H1 (cell line): ENCODE measurements around the gene CACNA2D4. TPM values are rescaled to one million over a fixed set of nuclear protein-coding genes. Genes with fewer than 3 reads are reported as not detected.

Experiments used
- CTCF ChIA-PET: fragments of 300-600 bp; sonication (Branson Sonifier 250); formaldehyde crosslinking; loops from one replicate; lab custom pipeline; 2021; ENCODE audit not compliant: partially characterized antibody; lab: Charles Lee
- POLR2A ChIA-PET: fragments of 300-600 bp; sonication (Branson Sonifier 250); formaldehyde crosslinking; loops from one replicate; lab custom pipeline; 2021; ENCODE audit warnings: inconsistent platforms; ENCODE audit not compliant: partially characterized antibody; lab: Charles Lee
- DNase-seq, 2 experiments: peaks; one replicate each; pipeline versions ENCODE4 v3.0.0 to v3.0.0-alpha.2; 2010 to 2022; ENCODE audit warnings: low spot score in 2 of 2, low read depth in 1 of 2, mixed read lengths in 1 of 2
- FAIRE-seq: peaks from 2 replicates; lab custom pipeline; 2011; peaks lifted over from hg19 to GRCh38; lab: Jason Lieb, UNC
- H2AFZ ChIP-seq: 2 replicates; pipeline ENCODE4 v1.8.1; 2012; ENCODE audit warnings: low read length, inconsistent platforms
- H2AK5ac ChIP-seq: 2 replicates; pipeline ENCODE4 v1.6.1; 2013; ENCODE audit warnings: low read depth, low read length
- H2BK120ac ChIP-seq: replicated peaks from 2 replicates; pipeline ENCODE3; 2013; ENCODE audit warnings: low read depth, low read length, inconsistent platforms
- H2BK12ac ChIP-seq: 2 replicates; pipeline ENCODE4 v1.6.1; 2013; ENCODE audit warnings: low read depth, low read length
- H2BK15ac ChIP-seq: 2 replicates; pipeline ENCODE4 v1.6.1; 2013; ENCODE audit warnings: low read length
- H2BK20ac ChIP-seq: 2 replicates; pipeline ENCODE4 v1.6.1; 2013; ENCODE audit warnings: low read length
- H2BK5ac ChIP-seq: 2 replicates; pipeline ENCODE4 v1.6.1; 2013; ENCODE audit warnings: low read depth, low read length
- H3K14ac ChIP-seq: 2 replicates; pipeline ENCODE4 v1.6.1; 2013; ENCODE audit warnings: inconsistent platforms; ENCODE audit not compliant: insufficient read length
- H3K18ac ChIP-seq: 2 replicates; pipeline ENCODE4 v1.6.1; 2013; ENCODE audit warnings: low read length; ENCODE audit errors: extremely low read depth
- H3K23ac ChIP-seq: 2 replicates; pipeline ENCODE4 v1.6.1; 2013; ENCODE audit warnings: inconsistent platforms; ENCODE audit not compliant: insufficient read length
- H3K23me2 ChIP-seq: 2 replicates; pipeline ENCODE4 v1.6.1; 2013; ENCODE audit warnings: low read depth, low read length
- H3K27ac ChIP-seq: 2 replicates; pipeline ENCODE4 v1.6.1; 2011; ENCODE audit warnings: low read depth, low read length, inconsistent platforms
- H3K27me3 ChIP-seq, 4 experiments: replicated peaks in 1 of 4; 1 replicate in 1 of 4; 2 replicates in 3 of 4; pipeline versions ENCODE4 v1.6.1 to v1.8.1; 2011 to 2013; ENCODE audit warnings: low read length in 3 of 4, mild to moderate bottlenecking in 3 of 4, inconsistent platforms in 2 of 4, mixed read lengths in 2 of 4, moderate library complexity in 1 of 4; ENCODE audit not compliant: control insufficient read depth in 3 of 4, insufficient read depth in 3 of 4; ENCODE audit errors: extremely low read depth in 1 of 4
- H3K36me3 ChIP-seq, 4 experiments: 2 replicates each; pipeline versions ENCODE4 v1.6.1 to v1.8.1; 2011 to 2013; ENCODE audit warnings: mild to moderate bottlenecking in 4 of 4, low read length in 3 of 4, moderate library complexity in 2 of 4, control low read depth in 1 of 4, inconsistent platforms in 1 of 4; ENCODE audit not compliant: insufficient read depth in 4 of 4, control insufficient read depth in 2 of 4
- H3K4ac ChIP-seq: replicated peaks from 2 replicates; pipeline ENCODE3; 2013; ENCODE audit warnings: low read length, low read depth, mixed read lengths, inconsistent platforms; ENCODE audit not compliant: insufficient read length
- H3K4me1 ChIP-seq, 4 experiments: replicated peaks in 1 of 4; 1 replicate in 1 of 4; 2 replicates in 3 of 4; pipeline versions ENCODE4 v1.6.1 to v1.8.1; 2011 to 2013; ENCODE audit warnings: low read length in 3 of 4, inconsistent platforms in 2 of 4, mixed read lengths in 1 of 4; ENCODE audit not compliant: insufficient read depth in 4 of 4, control insufficient read depth in 3 of 4
- H3K4me2 ChIP-seq, 2 experiments: 2 replicates each; pipeline versions ENCODE4 v1.6.1 to v1.8.1; 2011 to 2013; ENCODE audit warnings: low read depth in 2 of 2, low read length in 2 of 2, control low read depth in 1 of 2, inconsistent platforms in 1 of 2, mild to moderate bottlenecking in 1 of 2; ENCODE audit not compliant: insufficient read depth in 1 of 2
- H3K4me3 ChIP-seq, 4 experiments: fragments of 200-600, 300-600 bp in 1 of 4; sonication (generic), shearing (Covaris generic), sonication (Bioruptor Twin) in 1 of 4; 2 replicates each; pipeline versions ENCODE4 v1.5.1 to v1.8.1; 2011 to 2016; ENCODE audit warnings: low read length in 4 of 4, low read depth in 3 of 4, control low read depth in 2 of 4, inconsistent platforms in 2 of 4, mild to moderate bottlenecking in 2 of 4, mixed read lengths in 1 of 4, moderate library complexity in 1 of 4; ENCODE audit not compliant: insufficient read depth in 2 of 4; ENCODE audit errors: extremely low read depth in 1 of 4
- H3K56ac ChIP-seq: replicated peaks from 2 replicates; pipeline ENCODE3; 2013; ENCODE audit warnings: low read depth, mild to moderate bottlenecking, mixed read lengths, low read length, inconsistent platforms; ENCODE audit not compliant: insufficient read length
- H3K79me1 ChIP-seq: 2 replicates; pipeline ENCODE4 v1.6.1; 2013; ENCODE audit warnings: low read depth, low read length, control low read depth
- H3K79me2 ChIP-seq, 2 experiments: 2 replicates each; pipeline versions ENCODE4 v1.6.1 to v1.8.1; 2012 to 2013; ENCODE audit warnings: low read length in 2 of 2, mild to moderate bottlenecking in 2 of 2, inconsistent platforms in 1 of 2; ENCODE audit not compliant: insufficient read depth in 2 of 2, control insufficient read depth in 1 of 2
- H3K9ac ChIP-seq, 4 experiments: replicated peaks in 1 of 4; 1 replicate in 1 of 4; 2 replicates in 3 of 4; pipeline versions ENCODE4 v1.6.1 to v1.8.1; 2011 to 2013; ENCODE audit warnings: low read depth in 3 of 4, low read length in 3 of 4, control low read depth in 2 of 4, mild to moderate bottlenecking in 2 of 4, moderate library complexity in 2 of 4, inconsistent platforms in 1 of 4; ENCODE audit errors: extremely low read depth in 1 of 4
- H3K9me3 ChIP-seq, 2 experiments: 2 replicates each; pipeline versions ENCODE4 v1.6.1 to v1.8.1; 2012 to 2013; ENCODE audit warnings: mild to moderate bottlenecking in 2 of 2, moderate library complexity in 2 of 2, control low read depth in 1 of 2, inconsistent platforms in 1 of 2, low read depth in 1 of 2, low read length in 1 of 2, mixed read lengths in 1 of 2; ENCODE audit not compliant: insufficient read depth in 2 of 2
- H4K20me1 ChIP-seq, 2 experiments: replicated peaks in 1 of 2; 2 replicates each; pipeline versions ENCODE3 to v1.8.1; 2011 to 2013; ENCODE audit warnings: inconsistent platforms in 2 of 2, low read length in 2 of 2, mild to moderate bottlenecking in 1 of 2; ENCODE audit not compliant: insufficient read depth in 2 of 2, control insufficient read depth in 1 of 2
- H4K5ac ChIP-seq: 2 replicates; pipeline ENCODE4 v1.6.1; 2013; ENCODE audit warnings: low read length, low read depth, mixed read lengths, inconsistent platforms; ENCODE audit not compliant: insufficient read length
- H4K8ac ChIP-seq: 2 replicates; pipeline ENCODE4 v1.8.0; 2013; ENCODE audit warnings: mild to moderate bottlenecking, moderate library complexity, low read length, inconsistent platforms; ENCODE audit not compliant: insufficient read depth; ENCODE audit errors: extremely low read depth
- H4K91ac ChIP-seq: replicated peaks from 2 replicates; pipeline ENCODE3; 2013; ENCODE audit warnings: low read length, mixed read lengths, inconsistent platforms; ENCODE audit not compliant: insufficient read length
- ATF3 ChIP-seq: IDR thresholded peaks from 2 replicates; pipeline ENCODE4 v1.6.1; 2011; ENCODE audit warnings: low read depth, mild to moderate bottlenecking, low read length; ENCODE audit not compliant: insufficient read depth
- CEBPB ChIP-seq: IDR thresholded peaks from 2 replicates; pipeline ENCODE4 v1.6.1; 2012; ENCODE audit warnings: low read depth, low read length
- FOSL1 ChIP-seq: IDR thresholded peaks from 2 replicates; pipeline ENCODE4 v1.6.1; 2011; ENCODE audit warnings: mild to moderate bottlenecking, low read depth, low read length, moderate library complexity; ENCODE audit not compliant: insufficient read depth
- JUND ChIP-seq: IDR thresholded peaks from 2 replicates; pipeline ENCODE4 v1.6.1; 2011; ENCODE audit warnings: mild to moderate bottlenecking, improper control_type of control experiment, low read length
- WGBS, 2 experiments: shearing (Covaris generic) in 1 of 2; methylation state at CpG; one replicate each; pipeline versions ENCODE4 v1.1.6 to v1.1.7; 2013 to 2015; ENCODE audit warnings: low lambda C conversion rate in 2 of 2, mixed read lengths in 2 of 2, inconsistent platforms in 1 of 2, low coverage in 1 of 2, missing lambda C conversion rate in 1 of 2; ENCODE audit not compliant: insufficient replicate concordance in 2 of 2, insufficient coverage in 1 of 2, insufficient read length in 1 of 2; ENCODE audit errors: extremely low coverage in 1 of 2, missing lambda C conversion rate in 1 of 2; 5-methylcytosine and 5-hydroxymethylcytosine counted together
- polyA plus RNA-seq, 7 experiments: library from polyadenylated mRNA; depleted of rRNA in 3 of 7; stranded (reverse) in 5 of 7; unstranded in 2 of 7; fragments of >200 nt in 5 of 7; fragments of 200-250 nt in 2 of 7; gene quantifications; 1 replicate in 5 of 7; 2 replicates in 1 of 7; 4 replicates in 1 of 7; pipeline versions ENCODE4 v1.2.1 to v1.2.3, GENCODE V29; 2011 to 2013; ENCODE audit warnings: missing spikeins in 2 of 7, mixed read lengths in 2 of 7
- total RNA-seq: library from RNA; stranded (reverse); fragmentation: NEBNext Ultra II Directional; extraction: Animal tissue kit (Norgen Biotek cat#: 25700); gene quantifications from 2 replicates; pipeline ENCODE4 v1.2.1, GENCODE V29; 2021

Gene CACNA2D4
- total and polyA plus RNA-seq, 2 of the 8 experiments (the other 6 are each of a cell fraction or from before 2014, with no cell fraction given) = 0.44 to 0.88 TPM

- no peak overlapping the region for H2BK12ac ChIP-seq
- no peak overlapping the region for H3K27ac ChIP-seq
- POLR2A ChIA-PET = no interaction called here
- TF ChIP-seq FOSL1 (no peak), JUND (no peak), ATF3 (no peak), CEBPB (no peak)
- TF ChIP-seq, all 59 proteins: peak for 0
- H3K79me1 ChIP-seq = no peaks in the 10 kb centered on the region
- 98% methylated on average over 14 of the region's 26 CpGs; no CpG with 5 or more reads in 1 of the 2 experiments for WGBS, 2 experiments
- H3K79me2 ChIP-seq = no peaks in the 10 kb centered on the region
- no peak overlapping the region for H3K18ac ChIP-seq
- no peaks in the 10 kb centered on the region for H3K4me1 ChIP-seq
- no peak overlapping the region for H2BK15ac ChIP-seq
- H3K23ac ChIP-seq = no peak overlapping the region
- H3K9ac ChIP-seq = no peak overlapping the region
- 0 out of 2 replicates have a peak, but pooled peaks cover 3% of the 10 kb centered on the region for H3K23me2 ChIP-seq
- H3K9me3 ChIP-seq = peaks cover 0 to 3% of the 10 kb centered on the region in 2 experiments; a peak in 2 of 4 replicates
- no peak overlapping the region for H4K91ac ChIP-seq
- H4K8ac ChIP-seq = peak overlapping the region; percentile 71
- no peak overlapping the region for H3K56ac ChIP-seq
- CTCF ChIA-PET = no interaction called here
- FAIRE-seq = no peak
- no peak overlapping the region for H2AK5ac ChIP-seq
- no peak for DNase-seq
- no peak overlapping the region for H3K4me3 ChIP-seq
- no peaks in the 10 kb centered on the region for H4K20me1 ChIP-seq
- no peak overlapping the region for H2AFZ ChIP-seq
- H2BK120ac ChIP-seq = no peak overlapping the region
- H2BK5ac ChIP-seq = no peak overlapping the region
- H3K4me2 ChIP-seq = no peak overlapping the region
- H2BK20ac ChIP-seq = no peak overlapping the region
- no peaks in the 10 kb centered on the region for H3K27me3 ChIP-seq
- H3K4ac ChIP-seq = no peak overlapping the region
- no peak overlapping the region for H3K14ac ChIP-seq
- H3K36me3 ChIP-seq = no peaks in the 10 kb centered on the region
- no peak overlapping the region for H4K5ac ChIP-seq
These were observed 9.7 kb downstream of the CACNA2D4 start for GRCh38 chr12:1908758-1909157.
